DMS53 treated with DMSO at 0.1 percent for 48 hours (cell line): Measurements from ENCODE around the gene HSFX3.
"Not testable (repeated sequence)": the region's sequence is repeated elsewhere in the genome, so short reads cannot be mapped to it uniquely, and the experiment has no call there.

Experiments
- DNase-seq: peaks from one replicate; lab custom pipeline; 2025; ENCODE audit not compliant: unreplicated experiment; lab: John Stamatoyannopoulos, UW

The HSFX3 gene

GRCh38 chrX:149549701-149550100 is at the start of gene HSFX3:
TSS of gene HSFX3 (minus strand) at chrX:149549924. CDS start at chrX:149549852, 72 bp downstream.
- DNase-seq, result not testable (repeated sequence)

GRCh38 chrX:149598603-149599002 is 48.9 kb upstream of the HSFX3 start:
- DNase-seq, result not testable (repeated sequence)

- not testable (repeated sequence) for DNase-seq
Observed at GRCh38 chrX:149595943-149596342, 46.2 kb upstream of the HSFX3 start.

GRCh38 chrX:149595214-149595613 is 45.5 kb upstream of the HSFX3 start, which contains the start of gene HSFX2:
TSS of gene HSFX2 (minus strand) at chrX:149595314. CDS start at chrX:149594700, 614 bp downstream.
- not testable (repeated sequence) for DNase-seq

GRCh38 chrX:149590993-149591392 is 41.3 kb upstream of the HSFX3 start:
- DNase-seq, result not testable (repeated sequence)

GRCh38 chrX:149587359-149587758 is 37.6 kb upstream of the HSFX3 start, which contains the start of gene MAGEA9B:
TSS of gene MAGEA9B (minus strand) at chrX:149587459. CDS start at chrX:149583179, 4,280 bp downstream.
- DNase-seq, result not testable (repeated sequence)

- DNase-seq, result not testable (repeated sequence)
Observed at GRCh38 chrX:149585631-149586030, 35.9 kb upstream of the HSFX3 start.

- not testable (repeated sequence) for DNase-seq
Observed at GRCh38 chrX:149573456-149573855, 23.7 kb upstream of the HSFX3 start.

GRCh38 chrX:149572743-149573142 is 23.0 kb upstream of the HSFX3 start:
- no peak for DNase-seq

- no peak for DNase-seq
Observed at GRCh38 chrX:149571770-149572169, 22.0 kb upstream of the HSFX3 start.

- no peak for DNase-seq
Observed at GRCh38 chrX:149570668-149571067, 20.9 kb upstream of the HSFX3 start.

GRCh38 chrX:149569770-149570169 is 20.0 kb upstream of the HSFX3 start:
- no peak for DNase-seq

GRCh38 chrX:149568701-149569296 is 19.1 kb upstream of the HSFX3 start:
- no peak for DNase-seq

- no peak for DNase-seq
Observed at GRCh38 chrX:149567621-149568417, 18.1 kb upstream of the HSFX3 start.

GRCh38 chrX:149563359-149563758 is 13.6 kb upstream of the HSFX3 start:
- no peak for DNase-seq

GRCh38 chrX:149555251-149555650 is 5.5 kb upstream of the HSFX3 start:
- not testable (repeated sequence) for DNase-seq

- not testable (repeated sequence) for DNase-seq
Observed at GRCh38 chrX:149551939-149552248, 2.2 kb upstream of the HSFX3 start.

GRCh38 chrX:149551245-149551938 is 1.7 kb upstream of the HSFX3 start:
- not testable (repeated sequence) for DNase-seq

- not testable (repeated sequence) for DNase-seq
Observed at GRCh38 chrX:149550454-149550853, 730 bp upstream of the HSFX3 start.

- DNase-seq, result not testable (repeated sequence)
Observed at GRCh38 chrX:149547782-149548181, 1.9 kb downstream of the HSFX3 start.

- DNase-seq, result not testable (repeated sequence)
Observed at GRCh38 chrX:149546962-149547361, 2.8 kb downstream of the HSFX3 start.
